ENCODE results near the gene ALPG.
A peak's percentile ranks its signal among the peaks of the same experiment; 100 is the strongest.
"Not testable (repeated sequence)": the region's sequence is repeated elsewhere in the genome, so short reads cannot be mapped to it uniquely, and the experiment has no call there.

Gene ALPG

DNA sequence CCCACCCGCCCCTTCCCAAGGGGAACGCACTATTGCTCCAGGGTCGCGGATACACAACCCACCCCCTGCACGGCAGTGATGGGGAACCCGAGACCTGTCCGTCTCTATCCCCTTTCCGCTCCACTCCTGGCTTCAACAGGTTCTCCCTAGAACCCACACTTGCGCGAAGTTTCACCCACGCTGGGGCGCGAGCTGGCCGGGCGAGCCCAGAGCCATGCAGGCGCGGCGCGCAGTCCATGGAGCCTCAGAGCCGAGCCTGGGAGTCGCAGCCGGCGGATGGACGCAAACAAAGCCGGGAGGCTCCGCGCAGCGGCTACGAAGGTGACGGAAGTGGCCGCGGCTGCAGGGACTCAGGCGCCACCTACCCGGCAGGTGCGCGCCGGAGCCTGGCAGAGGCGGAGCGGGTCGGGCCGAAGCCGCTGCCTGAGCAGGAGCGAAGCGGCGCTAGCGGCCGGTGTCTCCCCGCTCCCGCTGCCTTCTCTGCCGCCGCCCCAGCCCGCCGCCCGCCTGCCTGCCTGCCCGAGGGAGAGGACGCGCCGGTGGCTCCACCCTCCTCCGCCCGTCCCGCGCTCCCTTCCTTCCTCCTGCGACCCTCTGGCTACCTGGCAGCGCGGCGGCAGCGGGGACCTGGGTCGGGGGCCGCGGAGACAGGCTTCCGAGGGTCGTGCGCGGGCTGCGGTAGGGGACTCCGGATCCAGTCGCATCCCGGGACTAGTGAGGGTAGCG is 14.0 kb downstream of the ALPG start:
- DNase-seq: no peak

DNA sequence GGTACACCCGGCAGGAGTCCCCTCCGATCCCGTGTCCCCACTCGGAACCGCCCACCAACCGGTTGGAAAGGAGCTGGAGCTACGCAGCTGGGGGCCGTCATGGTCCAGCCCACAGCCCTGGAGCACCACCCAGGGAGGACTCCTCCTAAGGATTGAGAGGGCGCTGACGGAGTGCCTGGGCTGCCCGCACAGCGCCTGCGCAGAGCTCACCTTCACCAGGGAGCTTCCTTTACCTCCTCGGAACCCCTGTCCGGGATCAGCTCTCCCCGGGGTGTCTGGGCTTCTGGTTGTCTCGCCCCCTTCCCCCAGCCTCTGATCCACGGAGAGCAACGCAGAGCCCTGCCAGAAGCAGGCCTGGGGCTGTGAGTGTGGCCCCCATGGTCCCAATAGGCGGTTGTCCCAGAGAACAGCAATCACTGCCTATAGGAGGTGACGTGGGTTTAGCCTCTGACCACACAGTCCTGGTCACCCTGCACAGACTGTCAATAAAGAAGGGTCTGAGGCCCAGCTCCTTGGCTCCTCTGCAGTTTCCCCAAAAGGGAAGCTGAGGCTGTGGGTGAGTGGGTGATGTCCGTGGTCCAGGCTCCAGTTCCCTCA is 14.6 kb downstream of the ALPG start:
- DNase-seq: no peak

DNA sequence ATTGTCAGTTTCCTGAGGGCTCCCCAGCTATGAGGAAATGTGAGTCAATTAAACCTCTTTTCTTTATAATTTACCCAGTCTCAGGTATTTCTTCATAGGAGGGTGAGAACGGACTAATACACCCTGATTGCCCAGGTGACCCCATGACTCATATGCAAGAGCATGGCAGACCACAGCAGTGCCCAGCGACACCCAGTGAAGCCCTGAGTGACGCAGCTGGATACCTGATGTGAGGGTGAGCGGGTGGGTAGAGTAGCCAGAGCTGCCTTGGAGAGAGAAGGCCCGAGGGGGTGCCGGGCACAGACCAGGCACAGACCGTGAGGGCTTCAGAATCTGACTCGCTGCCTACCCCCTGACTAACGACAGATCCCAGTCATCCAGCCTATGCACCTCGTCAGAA is 15.4 kb downstream of the ALPG start:
- DNase-seq: no peak

DNA sequence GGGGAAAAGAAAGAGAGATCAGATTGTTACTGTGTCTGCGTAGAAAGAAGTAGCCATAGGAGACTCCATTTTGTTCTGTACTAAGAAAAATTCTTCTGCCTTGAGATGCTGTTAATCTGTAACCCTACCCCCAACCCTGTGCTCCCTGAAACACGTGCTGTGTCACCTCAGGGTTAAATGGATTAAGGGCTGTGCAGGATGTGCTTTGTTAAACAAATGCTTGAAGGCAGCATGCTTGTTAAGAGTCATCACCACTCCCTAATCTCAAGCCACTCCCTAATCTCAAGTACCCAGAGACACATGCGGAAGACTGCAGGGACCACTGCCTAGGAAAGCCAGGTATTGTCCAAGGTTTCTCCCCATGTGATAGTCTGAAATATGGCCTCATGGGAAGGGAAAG is 16.4 kb downstream of the ALPG start:
- not testable (repeated sequence) for DNase-seq

DNA sequence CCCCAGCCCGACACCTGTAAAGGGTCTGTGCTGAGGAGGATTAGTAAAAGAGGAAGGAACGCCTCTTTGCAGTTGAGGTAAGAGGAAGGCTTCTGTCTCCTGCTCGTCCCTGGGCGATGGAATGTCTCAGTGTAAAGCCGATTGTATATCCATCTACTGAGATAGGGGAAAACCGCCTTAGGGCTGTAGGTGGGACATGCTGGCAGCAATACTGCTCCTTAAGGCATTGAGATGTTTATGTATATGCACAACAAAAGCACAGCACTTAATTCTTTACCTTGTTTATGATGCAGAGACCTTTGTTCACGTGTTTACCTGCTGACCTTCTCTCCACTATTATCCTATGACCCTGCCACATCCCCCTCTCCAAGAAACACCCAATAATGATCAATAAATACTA is 16.8 kb downstream of the ALPG start:
- not testable (repeated sequence) for DNase-seq

DNA sequence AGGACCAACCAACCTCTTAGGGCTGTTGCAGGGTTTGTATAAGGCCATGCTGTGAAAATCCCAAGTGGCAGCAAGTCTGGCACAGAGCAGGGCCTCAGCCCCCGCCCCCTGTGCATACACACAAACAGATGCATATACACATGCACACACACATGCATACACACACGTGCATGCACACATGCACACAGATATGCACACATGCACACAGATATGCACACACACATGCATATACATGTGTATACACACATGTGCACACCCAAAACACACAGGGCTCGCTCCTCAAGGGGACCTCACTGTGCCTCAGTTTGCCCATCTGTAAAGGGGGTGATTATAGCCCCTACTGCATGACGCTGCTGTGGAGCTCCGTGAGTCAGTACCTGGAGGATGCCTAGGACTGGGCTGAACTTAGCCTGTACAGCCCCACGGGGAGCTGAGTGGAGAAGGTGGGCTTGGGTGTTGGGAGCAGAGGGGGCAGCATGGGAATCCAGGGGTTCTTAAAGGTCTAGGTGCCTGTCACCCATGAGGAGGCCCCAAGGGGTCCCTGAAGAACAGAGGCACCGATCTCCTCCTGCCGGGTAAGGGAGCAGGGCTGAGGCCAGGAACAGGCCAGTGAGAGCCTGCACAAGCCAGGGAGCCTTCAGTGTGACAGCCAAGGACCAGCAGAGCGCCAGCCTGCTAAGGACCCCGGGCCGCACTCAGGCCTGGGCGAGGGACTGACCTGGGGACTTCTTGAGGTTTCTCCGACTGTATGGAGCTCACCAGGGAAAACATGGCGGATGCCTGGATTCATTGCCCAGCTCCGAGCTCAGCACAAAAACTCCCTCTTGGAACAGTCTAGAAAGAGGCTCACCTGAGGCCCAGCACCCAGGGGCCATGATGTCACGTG is 25.3 kb downstream of the ALPG start:
- DNase-seq: no peak

DNA sequence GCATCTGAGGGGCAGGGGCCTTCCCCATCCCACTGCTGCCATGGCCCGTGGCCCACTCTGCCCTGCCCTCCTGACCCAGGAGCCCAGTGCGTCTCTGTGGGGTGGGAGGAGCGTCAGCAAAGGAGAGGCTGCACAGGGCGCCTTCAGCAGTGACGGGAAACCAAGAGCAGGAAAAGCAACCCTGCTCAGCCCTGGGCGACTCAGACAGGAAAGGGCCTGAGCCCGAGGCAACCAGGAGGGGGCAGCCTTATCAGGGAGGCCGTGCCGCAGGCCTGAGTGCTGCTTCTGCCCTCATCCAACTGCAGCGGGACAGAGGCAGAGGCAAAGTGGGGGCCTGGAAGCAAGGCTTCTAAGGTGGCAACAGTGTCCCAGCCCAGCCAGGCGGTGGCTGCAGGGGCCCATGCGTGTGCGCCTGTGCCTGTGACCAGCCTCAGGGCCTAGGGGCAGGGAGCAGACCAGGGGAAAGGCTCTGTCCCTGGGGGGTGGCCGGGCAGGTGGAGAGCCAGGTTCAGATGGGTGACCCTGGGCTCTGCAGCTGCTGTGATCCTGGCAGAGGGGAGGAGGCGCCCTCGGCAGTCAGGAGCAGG is 26.0 kb downstream of the ALPG start:
- DNase-seq: no peak

DNA sequence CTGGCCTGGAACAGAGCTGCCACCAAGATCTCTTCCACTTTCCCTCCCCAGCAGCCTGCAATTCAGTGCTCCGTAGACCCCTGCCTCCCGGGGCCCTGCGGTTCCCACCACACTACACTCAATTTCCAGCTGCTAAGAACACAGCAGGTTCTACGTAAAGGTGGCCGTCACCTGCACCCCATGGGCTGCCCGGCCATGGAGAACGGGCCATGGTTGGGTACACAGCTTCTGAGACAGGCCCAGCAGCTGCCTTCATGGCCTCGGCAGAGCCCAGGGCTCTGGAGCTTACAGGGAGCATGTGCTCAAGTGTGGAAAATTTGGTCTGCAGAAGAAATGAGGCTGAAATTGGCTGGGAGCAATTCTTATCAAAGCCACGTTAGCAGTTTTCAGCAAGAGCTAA is 27.0 kb downstream of the ALPG start:
- DNase-seq: not testable (repeated sequence)

DNA sequence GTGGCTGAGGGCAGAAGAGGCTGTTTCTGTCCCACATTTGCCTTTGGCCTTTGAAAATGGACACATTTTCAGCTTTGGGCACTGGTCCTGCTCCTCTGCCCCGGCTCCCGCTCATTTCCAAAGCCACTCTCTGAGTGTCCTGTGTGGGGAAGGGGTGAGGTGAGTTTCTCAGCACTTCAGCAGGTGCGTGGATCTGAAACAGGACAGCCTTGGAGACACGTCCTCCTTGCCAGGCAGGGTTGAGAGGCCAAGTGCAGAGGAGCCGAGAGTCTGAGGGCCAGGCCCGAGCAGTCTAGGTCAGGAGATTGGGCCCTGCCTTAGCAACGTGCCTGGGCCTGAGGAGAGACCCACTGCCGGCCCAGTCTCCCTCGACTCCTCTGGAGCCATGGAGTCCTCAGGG is 27.4 kb downstream of the ALPG start:
- no peak for DNase-seq

DNA sequence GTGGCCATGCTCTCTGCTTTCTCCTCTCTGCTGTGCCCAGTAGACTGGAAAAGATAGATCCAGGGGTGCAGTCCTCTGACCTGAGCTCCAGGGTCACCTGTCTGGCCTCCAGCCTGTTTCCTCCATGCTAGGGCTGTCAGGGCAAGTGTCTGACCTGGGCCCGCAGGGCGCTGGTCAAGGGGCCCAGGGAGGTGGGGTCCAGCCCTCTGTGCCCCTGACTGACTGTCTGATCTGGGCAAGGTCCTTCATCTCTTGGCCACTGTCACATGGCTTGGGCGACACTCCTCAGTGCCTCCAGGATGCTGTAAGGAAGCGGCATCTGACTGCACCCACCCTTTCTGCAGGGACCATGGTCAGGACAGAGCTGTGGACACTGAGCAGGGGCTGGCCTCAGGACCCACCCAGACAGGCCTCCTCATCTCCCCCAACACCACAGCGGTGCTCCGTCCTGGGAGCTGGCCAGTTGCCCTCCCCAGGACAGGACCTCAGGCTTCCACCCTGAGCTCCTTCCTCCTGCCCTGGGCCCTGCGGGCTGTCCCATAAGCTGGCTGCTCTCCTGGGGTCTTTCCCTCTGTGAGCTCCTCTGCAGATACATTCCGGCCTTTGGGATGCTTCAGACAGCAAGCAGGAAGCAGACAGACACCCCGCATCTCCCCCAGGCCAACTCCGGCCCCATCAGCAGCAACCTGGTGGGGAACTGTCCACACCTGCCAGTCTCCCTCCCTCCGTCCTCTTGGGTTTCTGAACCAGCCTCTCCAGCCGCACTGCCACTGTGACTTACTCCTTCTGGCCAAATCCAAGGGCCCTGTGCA is 28.1 kb downstream of the ALPG start:
- no peak for DNase-seq

DNA sequence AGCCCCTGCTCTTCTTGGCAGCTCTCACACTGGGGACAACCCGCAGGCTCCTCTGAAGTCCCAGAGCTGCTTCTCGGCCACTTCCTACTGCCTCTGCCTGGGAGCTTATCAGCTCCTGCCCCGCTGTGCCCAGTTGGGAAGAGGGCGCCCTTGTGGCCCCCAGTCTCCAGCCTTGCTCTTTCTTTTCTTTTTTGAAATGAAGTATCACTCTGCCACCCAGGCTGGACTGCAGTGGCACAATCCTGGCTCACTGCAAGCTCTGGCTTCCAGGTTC is 28.7 kb downstream of the ALPG start:
- DNase-seq: no peak

DNA sequence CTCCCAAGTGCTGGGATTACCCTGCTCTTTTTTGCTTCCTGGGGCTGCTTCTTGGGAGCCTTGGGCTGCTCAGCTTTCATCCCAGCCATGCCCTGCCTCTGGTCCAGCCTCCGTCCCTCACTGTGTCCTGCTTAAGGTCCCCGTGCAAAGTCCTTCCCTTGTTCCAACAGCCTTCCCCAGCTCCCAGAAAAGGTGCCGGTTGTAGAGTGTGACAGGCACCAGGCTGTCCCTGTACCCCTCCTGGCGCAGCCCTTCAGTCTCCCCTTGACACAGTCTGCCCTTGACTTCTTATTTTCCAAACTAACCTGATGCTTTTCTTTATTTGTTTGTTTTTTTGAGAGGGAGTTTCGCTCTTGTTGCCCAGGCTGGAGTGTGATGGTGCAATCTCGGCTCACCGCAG is 29.2 kb downstream of the ALPG start:
- no peak for DNase-seq

DNA sequence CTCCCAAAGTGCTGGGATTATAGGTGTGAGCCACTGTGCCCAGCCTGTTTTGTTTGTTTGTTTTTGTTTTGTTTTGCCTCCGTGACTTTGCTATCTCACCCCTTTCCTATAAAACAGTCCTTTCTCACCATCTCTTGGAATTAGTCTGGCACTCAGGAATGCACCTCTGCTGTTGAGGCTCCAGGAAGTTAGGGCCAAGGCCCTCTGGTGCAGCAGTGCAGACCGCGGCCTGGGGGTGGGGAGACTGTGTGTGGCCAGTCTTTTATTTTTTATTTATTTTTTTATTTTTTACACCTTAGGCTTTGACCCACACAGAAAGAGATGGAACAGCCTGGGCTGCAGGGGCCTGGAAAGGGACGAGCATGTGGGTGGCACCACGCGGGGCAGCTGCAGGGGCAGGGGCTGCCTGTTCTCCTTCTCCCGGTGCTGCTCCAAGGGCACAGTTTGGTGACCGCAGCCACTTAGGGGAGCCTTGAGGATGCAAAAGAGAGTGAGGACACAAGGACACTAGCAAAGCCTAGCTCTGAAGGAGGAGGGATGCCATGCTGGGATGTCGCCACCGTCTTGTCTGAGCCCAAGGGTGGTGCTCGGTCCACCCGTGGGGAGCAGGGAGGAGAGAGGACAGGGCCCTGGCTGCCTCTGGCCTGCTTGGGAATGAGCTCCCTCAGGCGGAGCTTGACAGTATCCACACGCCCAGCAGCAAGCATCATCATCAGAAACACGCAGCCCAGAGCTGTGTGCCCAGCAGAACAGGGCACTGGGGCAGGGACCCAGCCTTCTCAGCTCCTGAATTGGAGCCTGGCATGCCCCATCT is 29.9 kb downstream of the ALPG start:
- DNase-seq: no peak

DNA sequence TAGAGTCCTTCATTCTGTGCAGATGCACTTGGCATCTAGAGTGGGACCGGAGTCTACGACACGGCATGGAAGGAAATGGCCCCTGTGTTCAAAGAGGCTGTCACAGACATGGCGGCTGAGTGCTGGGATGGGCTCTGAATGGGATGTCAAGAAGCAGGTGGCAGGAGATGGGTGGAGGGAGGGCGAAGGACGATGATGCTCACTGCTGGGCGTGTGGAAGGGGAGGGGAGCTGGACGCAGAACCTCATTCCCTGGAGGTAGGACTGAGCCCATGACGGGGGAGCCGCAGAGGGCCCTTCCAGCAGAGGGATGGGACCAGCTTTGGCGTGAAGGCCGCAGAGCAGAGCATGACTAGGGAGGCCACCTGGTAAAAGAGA is 30.5 kb downstream of the ALPG start:
- DNase-seq: no peak

DNA sequence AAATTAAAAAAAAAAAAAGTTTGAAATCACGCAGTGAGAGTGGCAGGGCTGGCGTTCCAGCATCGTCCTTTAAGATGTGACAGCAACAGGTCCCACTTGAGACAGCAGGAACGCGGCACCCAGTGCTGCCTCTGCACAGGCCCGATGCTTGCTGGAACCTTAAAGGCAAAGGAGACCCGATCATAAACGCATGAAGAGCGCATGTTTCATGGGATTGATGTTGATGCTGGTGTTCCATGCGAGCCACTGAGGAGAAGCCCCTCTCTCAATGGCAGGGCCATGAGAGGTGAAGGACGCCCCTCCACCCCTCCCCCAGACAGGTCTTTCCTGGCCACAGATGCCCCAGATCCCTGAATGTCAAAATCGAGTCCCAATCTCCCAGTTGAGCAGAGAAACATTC is 31.4 kb downstream of the ALPG start:
- no peak for DNase-seq

DNA sequence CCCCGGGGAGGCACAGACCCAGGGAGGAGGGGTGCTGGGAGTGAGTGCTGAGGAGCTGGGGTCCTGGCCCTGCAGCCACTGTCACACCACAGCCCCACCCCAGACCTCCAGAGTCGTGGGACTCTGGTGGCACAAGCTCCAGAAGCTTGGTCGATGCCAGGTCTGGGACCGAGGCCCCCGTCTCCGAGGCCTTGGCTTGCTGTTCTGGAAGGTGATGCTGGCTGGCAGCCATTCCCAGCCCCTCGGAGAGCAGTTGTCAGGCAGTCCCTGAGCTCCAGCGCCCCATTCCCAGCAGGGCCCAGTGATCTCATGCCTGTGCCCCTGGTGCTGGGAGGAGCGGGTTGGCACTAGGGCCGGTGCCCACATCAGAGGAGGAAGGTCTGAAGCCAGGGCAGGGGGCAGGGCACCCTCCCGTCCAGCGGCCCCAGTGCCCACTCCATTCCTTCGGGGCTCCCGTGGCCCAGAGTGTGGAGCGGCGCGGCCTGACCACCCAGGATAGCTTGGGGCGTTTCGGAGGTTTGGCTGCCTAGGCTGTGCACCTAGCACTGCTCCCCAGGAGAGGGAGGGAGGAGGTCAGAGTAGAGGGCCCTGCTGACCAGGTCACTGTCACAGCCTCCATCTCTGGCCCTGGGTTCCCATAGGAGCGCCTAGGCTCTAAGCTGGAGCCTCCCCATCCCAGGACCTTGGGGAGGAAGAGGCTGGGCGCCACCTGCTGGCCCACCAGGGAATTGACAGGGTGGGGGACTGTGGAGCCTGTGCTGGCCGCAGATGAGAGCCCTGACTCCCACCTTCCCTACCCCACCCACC is 32.5 kb downstream of the ALPG start:
- peak in 2 of 4 experiments; percentile 12 to 26 for DNase-seq

DNA sequence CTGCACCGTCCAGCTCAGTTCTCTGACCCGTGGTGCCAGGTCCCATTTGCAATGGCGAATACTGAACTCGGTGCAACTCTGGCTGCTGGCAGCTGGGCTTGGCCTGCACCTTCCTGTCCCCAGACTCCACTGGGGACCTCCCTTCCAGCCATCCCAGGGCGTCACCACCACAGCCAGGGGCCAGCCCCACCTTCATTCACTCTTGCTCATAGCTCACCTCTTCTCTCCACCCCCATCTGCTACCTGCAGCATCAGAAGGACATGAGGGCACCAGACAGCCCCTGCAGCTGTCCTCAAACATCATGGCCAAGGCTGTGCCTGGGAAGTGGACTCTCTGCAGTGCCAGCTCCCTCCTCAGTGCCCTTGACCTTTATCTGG is 33.1 kb downstream of the ALPG start:
- DNase-seq: no peak

DNA sequence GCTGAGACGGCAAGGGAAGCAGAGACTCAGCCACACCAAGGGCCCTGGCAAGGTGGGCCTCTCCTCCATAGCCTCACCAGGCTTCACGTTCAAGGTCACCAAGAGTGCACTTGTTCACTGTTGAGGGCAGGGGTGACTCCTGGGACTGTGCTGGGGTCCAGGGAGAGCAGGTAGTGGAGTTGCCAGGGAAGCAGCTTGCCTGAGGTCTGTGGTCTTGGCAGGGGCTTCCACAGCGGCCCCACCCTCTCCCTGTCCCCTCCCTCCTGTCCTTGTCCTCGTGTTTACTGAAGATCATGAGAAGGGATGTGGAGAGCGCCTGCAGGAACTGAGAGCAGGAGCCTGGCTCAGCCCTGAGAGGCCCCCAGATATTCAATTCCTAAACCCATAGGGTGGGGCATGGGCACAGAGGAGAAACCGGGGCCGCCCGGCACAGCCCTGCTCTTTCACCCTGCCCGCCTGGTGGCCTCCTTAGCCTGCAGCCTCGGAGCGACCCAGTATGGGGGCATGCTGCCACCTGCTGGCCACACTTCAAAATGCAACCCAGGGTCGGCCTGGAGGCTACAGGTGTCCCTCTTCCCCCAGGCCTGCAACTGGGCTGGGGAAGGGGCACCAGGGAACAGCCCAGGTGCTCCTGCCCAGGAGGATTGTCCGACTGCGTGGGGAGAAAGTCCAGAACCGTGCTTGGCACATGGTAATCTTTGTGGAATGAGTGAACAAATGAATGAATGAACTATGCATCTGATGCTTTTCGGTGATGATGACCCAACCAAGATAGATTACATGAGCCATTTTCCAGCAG is 33.8 kb downstream of the ALPG start:
- peak; percentile 85 to 95 (median 86) for DNase-seq

DNA sequence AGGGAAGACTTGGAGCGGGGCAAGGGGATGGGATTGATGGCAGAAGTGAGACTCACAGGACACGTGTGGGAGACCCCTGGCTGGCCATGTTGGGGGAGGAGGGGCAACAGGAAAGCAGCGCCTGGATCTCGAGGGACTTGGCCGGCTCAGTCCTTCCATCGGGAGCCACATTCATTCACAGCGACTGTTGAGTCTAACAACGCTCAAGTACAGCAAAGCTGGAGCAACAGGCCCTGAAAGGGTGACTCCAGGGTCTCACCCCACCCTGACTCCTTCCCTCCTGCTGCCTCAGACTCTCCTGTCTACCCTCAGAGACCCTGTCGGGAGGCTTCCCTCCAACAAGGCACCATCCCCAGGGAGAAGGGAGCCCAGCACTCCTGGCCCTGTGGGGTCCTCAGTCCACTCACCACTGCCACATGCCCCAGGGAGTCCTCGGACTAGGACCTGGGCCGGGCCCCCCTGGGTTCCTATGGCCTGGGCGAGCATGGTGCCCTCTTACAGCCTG is 34.6 kb downstream of the ALPG start:
- DNase-seq: no peak

DNA sequence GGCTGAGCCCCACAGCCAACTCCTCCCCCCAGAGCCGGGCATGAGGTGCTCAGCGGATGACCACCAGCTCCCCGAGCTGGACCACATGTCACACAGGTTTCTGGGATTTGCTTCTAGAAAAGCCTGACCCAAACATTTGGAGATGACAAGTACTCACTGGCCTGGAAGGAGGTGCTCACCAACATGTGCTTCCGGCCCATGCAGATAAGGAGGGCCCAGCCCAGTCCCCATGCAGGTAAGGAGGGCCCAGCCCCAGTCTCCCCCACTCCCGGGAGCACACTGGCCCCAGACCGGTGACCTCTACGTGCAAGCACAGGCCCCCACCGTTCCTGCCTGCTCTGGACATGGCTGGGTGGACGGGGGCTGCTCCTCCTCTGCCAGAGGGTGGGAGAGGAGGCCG is 35.3 kb downstream of the ALPG start:
- not testable (repeated sequence) for DNase-seq

Measured in activated naive CD4-positive, alpha-beta T cell (primary cell).